ENCODE data around the gene RCN2.

RCN2 gene

GRCh38 chr15:76928201-76928600 lies 3.3 kb upstream of the RCN2 start:
- TF ChIP-seq, protein P1, sequence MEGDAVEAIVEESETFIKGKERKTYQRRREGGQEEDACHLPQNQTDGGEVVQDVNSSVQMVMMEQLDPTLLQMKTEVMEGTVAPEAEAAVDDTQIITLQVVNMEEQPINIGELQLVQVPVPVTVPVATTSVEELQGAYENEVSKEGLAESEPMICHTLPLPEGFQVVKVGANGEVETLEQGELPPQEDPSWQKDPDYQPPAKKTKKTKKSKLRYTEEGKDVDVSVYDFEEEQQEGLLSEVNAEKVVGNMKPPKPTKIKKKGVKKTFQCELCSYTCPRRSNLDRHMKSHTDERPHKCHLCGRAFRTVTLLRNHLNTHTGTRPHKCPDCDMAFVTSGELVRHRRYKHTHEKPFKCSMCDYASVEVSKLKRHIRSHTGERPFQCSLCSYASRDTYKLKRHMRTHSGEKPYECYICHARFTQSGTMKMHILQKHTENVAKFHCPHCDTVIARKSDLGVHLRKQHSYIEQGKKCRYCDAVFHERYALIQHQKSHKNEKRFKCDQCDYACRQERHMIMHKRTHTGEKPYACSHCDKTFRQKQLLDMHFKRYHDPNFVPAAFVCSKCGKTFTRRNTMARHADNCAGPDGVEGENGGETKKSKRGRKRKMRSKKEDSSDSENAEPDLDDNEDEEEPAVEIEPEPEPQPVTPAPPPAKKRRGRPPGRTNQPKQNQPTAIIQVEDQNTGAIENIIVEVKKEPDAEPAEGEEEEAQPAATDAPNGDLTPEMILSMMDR (IDR thresholded peaks at IDR 0.05; ENCODE audit: insufficient read depth, missing control alignments), result no peak
- FAIRE-seq, result no peak
- DNase-seq (ENCODE audit: insufficient read length, low spot score), result no peak

GRCh38 chr15:76929011-76929760 lies 2.4 kb upstream of the RCN2 start:
- TF ChIP-seq, protein P1 (IDR thresholded peaks at IDR 0.05; ENCODE audit: insufficient read depth, missing control alignments), result no peak
- no peak for FAIRE-seq
- DNase-seq (ENCODE audit: insufficient read length, low spot score), result no peak

- no peak for FAIRE-seq
- DNase-seq (ENCODE audit: insufficient read length, low spot score), result no peak
- TF ChIP-seq, protein P1 (IDR thresholded peaks at IDR 0.05; ENCODE audit: insufficient read depth, missing control alignments), result no peak
Observed at GRCh38 chr15:76930831-76931396, 635 bp upstream of the RCN2 start.

GRCh38 chr15:76932135-76932966 lies 802 bp downstream of the RCN2 start:
- TF ChIP-seq, protein P1 (IDR thresholded peaks at IDR 0.05; ENCODE audit: insufficient read depth, missing control alignments), result no peak
- FAIRE-seq, result no peak
- no peak for DNase-seq (ENCODE audit: insufficient read length, low spot score)

DNA sequence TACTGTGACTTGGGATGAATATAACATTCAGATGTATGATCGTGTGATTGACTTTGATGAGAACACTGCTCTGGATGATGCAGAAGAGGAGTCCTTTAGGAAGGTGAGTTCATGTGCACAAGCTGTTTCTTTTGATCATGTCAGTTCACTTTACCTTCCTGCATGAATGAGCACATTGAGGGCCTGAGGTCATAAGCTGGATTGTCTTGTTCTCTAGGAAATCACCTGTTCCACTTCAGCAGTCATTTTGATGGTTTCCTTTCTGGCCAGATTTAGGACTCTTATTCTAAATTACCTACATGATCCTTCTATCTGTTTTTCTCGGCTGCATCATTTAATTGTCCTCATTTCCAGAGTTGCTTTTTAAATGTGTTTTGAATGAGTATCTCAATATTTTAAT lies 4.1 kb downstream of the RCN2 start:
- TF ChIP-seq, protein P1 (IDR thresholded peaks at IDR 0.05; ENCODE audit: insufficient read depth, missing control alignments), result no peak
- no peak for DNase-seq (ENCODE audit: insufficient read length, low spot score)
- FAIRE-seq, result no peak

DNA sequence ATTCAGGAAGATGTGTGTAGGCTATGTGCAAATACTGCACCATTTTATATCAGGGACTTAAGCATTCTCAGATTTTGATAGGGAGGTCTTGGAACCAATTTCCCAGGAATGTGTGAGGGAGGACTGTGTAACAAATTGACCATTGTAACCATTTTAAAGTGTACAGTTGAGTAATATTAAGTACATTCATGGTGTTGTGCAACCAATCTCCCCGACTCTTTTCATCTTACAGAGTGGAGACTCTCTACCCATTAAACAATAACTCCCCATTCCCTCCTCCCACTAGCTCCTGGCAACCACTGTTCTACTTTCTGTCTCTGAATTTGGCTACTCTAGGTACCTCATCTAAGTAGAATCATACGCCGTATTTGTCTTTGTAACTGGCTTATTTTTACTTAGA lies 5.1 kb downstream of the RCN2 start:
- FAIRE-seq (no peak), DNase-seq (ENCODE audit: insufficient read length, low spot score) (no peak)
- TF ChIP-seq, protein P1 (IDR thresholded peaks at IDR 0.05; ENCODE audit: insufficient read depth, missing control alignments), result no peak

Data from D721Med (cell line).